DMS153 (cell line): ENCODE results near the gene ANKRD16.
"Not testable (repeated sequence)": the region's sequence is repeated elsewhere in the genome, so short reads cannot be mapped to it uniquely, and the experiment has no call there.

ENCODE experiments used
- DNase-seq: peaks from one replicate; lab custom pipeline; 2025; lab: John Stamatoyannopoulos, UW

The ANKRD16 gene

DNA sequence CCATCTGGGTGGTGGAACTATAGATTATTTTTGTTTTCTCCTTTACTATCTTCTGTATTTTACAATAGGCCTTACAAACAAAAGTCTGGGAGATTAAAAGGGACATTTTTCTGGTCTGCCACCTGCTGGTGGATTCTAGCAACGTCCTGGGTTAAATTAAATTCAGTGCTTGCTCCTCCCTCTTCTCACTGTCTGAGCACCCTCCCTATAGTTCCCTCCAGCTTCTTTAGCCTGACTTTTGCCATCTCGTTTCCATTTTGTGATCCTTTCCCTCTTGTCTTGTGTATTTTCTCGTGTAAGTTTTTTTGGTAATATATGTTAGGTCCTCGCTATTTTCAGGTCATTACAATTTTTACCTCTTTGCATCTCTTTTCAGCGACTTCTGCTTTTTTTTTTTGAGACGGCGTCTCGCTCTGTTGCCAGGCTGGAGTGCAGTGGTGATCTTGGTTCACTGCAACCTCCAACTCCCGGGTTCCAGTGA, 16.1 kb downstream of the ANKRD16 start:
- DNase-seq = peak; percentile 9

GRCh38 chr10:5871596-5871995, 18.1 kb downstream of the ANKRD16 start:
- no peak for DNase-seq

- DNase-seq = no peak
Measured at GRCh38 chr10:5869156-5869555, 20.5 kb downstream of the ANKRD16 start.

GRCh38 chr10:5868383-5868782, 21.3 kb downstream of the ANKRD16 start:
- not testable (repeated sequence) for DNase-seq

GRCh38 chr10:5867091-5867615, 22.5 kb downstream of the ANKRD16 start:
- DNase-seq = not testable (repeated sequence)

DNA sequence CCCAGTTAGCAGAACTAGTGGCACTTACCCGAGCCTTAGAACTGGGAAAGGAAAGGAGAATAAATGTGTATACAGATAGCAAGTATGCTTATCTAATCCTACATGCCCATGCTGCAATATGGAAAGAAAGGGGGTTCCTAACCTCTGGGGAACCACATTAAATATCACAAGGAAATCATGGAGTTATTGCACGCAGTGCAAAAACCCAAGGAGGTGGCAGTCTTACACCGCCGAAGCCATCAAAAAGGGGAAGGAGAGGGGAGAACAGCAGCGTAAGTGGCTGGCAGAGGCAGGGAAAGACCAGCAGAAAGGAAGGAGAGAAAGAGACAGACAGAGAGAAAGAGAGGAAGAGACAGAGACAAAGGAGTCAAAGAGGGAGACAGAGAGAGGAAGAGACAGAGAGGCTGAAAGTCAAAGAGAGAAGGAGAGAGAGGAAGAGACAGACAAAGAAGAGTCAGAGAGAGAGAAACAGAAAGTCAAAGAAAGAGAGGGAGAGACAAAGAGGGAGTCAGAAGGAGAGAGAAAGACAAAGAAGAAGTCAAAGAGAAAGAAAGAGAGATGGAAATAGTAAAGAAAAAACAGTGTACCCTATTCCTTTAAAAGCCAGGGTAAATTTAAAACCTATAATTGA, 23.1 kb downstream of the ANKRD16 start:
- DNase-seq = not testable (repeated sequence)

- DNase-seq = not testable (repeated sequence)
Measured at GRCh38 chr10:5862981-5863685, 26.6 kb downstream of the ANKRD16 start.

GRCh38 chr10:5862360-5862961, 27.2 kb downstream of the ANKRD16 start:
- DNase-seq = no peak

GRCh38 chr10:5860066-5860465, 29.6 kb downstream of the ANKRD16 start:
- DNase-seq = no peak

DNA sequence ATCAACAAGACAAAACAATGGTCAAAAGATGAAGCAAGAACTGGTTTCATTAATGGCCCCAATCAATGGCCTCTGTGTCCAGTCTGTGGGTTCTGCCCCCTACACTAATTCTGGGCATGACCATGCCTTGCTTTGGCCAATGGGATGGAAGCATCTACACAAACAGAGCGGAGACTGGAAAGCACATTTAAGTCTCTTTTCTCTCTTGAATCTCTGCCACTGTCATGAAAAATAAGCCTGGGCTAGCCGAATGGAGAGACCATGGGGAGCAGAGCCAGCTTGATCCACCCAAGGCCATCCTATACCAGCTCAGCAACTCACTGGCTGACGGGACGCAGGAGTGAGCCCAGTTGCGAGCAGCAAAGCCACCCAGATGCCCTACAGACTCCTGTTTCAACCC, 30.9 kb downstream of the ANKRD16 start:
- no peak for DNase-seq

DNA sequence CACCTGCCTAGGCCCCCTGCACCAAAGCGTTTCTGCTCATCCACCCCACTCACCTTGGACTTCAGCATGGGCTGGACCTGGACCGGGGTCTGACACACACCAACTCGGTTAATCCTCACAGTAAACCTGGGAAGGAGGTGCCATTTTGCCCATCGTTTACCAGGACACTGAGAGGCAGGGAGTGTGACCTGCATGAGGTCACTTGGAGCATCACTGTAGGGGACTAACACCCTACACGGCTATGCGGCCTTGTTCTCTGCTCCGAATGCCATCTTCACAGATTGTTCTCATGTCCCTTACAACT, 33.0 kb downstream of the ANKRD16 start:
- DNase-seq = no peak

DNA sequence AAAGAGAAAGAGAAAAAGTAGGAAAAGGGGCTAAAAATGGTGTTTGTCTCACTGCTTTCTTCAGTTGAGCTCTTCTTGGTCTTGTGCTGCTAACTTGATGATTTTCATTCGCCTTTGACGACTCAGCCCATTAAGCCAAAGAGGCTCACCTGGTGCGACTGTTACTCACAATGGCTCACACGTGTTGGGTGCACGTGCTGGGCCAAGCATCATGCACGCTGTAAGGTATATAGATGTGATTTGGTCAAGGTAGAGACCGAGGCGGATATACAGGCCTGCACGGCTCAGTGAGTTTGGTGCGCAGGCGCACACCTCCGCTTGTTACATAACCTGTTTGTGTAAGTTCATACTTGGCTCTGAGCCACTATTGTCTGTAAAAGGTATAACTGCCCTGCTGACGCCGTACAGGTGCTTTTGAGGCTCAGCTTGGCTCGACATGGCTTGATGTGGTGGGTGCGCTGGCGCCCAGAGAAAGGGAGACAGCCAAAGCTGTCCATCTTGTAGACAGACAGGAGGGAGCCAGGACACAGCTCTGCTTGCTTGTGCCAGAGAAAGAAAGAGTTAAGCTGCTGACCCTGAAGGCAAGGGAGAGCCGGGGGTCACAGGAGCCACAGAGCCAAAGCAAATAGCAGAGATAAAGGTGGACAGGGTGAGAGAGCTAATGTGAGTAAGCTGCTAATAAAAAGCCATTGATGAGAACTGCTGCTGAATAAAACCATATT, 33.6 kb downstream of the ANKRD16 start:
- no peak for DNase-seq

- no peak for DNase-seq
Measured at GRCh38 chr10:5854131-5854475, 35.6 kb downstream of the ANKRD16 start.

- not testable (repeated sequence) for DNase-seq
Measured at GRCh38 chr10:5846667-5847066, 43.0 kb downstream of the ANKRD16 start.

GRCh38 chr10:5844345-5845055, 45.2 kb downstream of the ANKRD16 start:
- DNase-seq = no peak

DNA sequence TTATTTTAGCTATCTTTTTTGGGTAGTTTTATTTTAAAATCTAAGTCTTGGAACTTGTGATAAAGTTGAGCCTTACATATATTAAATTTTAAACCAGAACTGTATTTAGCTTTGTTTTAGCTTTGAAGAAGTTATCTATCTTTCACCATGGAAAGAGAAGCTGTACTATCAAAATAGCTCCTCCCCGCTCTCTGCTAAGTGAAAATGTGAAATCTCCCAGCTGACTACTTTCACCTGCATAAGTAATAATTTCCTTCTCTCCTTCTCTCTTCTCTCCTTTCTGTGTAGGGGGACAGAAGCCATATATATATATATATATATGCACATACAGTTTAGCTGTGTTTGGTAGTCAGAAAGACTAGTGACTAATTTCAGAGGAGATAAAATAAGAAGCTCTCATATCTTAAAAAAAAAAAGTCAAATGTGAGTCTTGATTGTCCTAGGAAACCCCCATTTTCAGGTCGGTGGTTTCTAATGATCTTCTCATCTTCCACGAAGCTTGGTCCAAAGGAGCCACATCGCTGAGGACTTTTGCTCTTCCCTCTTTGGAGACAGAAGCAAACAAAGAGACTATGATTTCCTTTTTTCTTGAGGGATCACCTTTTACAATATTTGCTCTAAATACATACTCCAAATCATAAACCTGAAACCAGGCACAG, 45.9 kb downstream of the ANKRD16 start:
- DNase-seq = no peak

DNA sequence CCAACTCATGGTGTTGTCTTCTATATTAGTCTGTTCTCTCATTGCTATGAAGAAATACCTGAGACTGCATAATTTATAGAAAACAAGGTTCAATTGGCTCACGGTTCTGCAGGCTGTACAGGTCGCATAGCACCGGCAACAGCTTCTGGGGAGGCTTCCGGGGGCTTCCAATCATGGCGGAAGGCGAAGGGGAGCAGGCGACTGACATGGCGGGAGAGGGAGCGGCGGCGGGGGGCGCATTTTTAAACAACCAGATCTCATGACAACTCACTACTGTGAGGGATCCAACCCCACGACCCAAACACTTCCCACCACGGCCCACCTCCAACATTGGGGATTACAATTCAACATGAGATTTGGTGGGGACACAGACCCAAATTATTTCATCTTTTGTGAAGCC, 47.7 kb downstream of the ANKRD16 start:
- no peak for DNase-seq

GRCh38 chr10:5840314-5841307, 49.1 kb downstream of the ANKRD16 start:
- DNase-seq = peak; percentile 19

DNA sequence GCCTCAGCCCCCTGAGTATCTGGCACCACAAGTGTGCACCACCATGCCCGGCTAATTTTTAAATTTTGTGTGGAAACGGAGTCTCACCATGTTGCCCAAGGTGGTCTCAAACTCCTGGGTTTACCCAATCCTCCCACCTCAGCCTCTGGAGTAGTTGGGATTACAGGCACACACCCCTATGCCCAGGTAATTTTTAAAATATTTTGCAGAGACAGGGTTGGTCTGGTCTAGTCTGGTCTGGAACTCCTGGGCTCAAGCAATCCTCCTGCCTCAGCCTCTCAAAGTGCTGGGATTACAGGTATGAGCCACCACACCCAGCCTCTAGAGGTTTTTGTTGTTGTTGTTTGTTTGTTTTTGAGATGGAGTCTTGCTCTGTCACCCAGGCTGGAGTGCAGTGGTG, 53.5 kb downstream of the ANKRD16 start:
- DNase-seq = not testable (repeated sequence)

GRCh38 chr10:5835446-5836095, 54.1 kb downstream of the ANKRD16 start:
- DNase-seq = no peak
